ENCODE measurements around the gene HOMER2.

Gene HOMER2

DNA sequence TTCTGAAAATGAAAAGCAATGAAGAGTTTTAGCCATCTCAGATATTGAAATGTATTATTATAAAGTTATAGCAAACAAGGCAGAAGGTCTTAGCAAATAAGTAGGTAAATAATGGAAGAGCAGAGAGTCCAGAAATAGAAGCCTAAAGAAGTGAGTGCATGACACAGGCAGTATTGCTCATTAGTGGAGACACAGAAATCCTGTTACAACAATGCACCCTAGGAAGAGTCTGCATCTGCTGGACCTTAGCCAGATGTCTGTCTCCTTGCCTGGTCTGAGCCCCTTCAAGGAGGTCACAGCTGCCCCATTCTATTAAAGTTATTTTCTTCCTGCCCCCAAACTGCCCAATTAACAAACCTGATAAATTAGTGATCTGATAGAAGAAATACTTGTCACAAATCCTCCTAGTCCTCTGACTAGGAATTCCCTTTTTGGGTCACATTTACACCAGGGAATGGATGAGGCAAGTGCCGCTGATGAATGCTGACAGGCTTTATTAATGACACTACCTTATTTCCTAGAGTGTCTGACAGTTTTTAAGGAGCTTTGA, 51.9 kb downstream of the HOMER2 start:
- Histone ChIP-seq H3K9me3 (ENCODE audit: control insufficient read depth, insufficient read depth, low read length) (no peaks in the 10 kb centered on the region), H3K36me3 (ENCODE audit: control insufficient read depth, low read length) (no peaks in the 10 kb centered on the region), H3F3A (ENCODE audit: control insufficient read depth, insufficient read depth) (no peaks in the 10 kb centered on the region), H3K79me2 (ENCODE audit: control insufficient read depth, low read length) (no peaks in the 10 kb centered on the region), H3K27ac (ENCODE audit: low read depth, low read length) (no peak overlapping the region), H3K4me3 (ENCODE audit: low read length) (no peak overlapping the region), H3K27me3 (ENCODE audit: control insufficient read depth, low read length) (peaks cover 6% of the 10 kb centered on the region; the same call in 1 of the 2 replicates), H3K9me2 (replicated peaks; ENCODE audit: control insufficient read depth, low read length) (no peaks in the 10 kb centered on the region), H4K20me1 (ENCODE audit: control insufficient read depth, insufficient read depth, low read depth, low read length) (no peaks in the 10 kb centered on the region), H3K4me2 (ENCODE audit: low read length) (no peak overlapping the region), H3K4me1 (ENCODE audit: control insufficient read depth, low read length) (no peaks in the 10 kb centered on the region)
- TF ChIP-seq CTCF (IDR thresholded peaks at IDR 0.05; ENCODE audit: low read depth, low read length, poor library complexity, severe bottlenecking) (no peak), EZH2phosphoT487 (IDR thresholded peaks at IDR 0.05; ENCODE audit: borderline replicate concordance, low read length) (no peak)

DNA sequence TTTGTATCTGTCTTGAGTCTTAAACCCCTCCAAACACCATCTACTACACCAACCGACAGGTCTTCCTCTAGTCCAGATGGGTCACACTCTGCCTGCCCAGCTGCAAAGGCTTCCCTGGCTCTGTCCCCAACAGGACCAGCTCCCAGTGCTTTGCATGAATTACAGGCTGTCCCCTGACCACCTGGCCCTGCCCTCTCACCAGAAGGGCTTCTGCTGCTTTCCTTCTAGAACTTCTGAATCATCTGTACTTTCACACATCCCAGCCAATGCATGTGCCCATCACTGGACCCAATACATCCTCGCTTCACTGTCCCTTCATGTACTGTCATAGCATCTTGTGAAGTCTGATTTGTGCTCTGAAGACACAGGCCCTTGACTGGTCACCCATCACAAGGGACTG, 53.6 kb downstream of the HOMER2 start:
- Histone ChIP-seq H3K27me3 (ENCODE audit: control insufficient read depth, low read length) (peaks cover 6% of the 10 kb centered on the region; the same call in 1 of the 2 replicates), H3K9me2 (replicated peaks; ENCODE audit: control insufficient read depth, low read length) (no peaks in the 10 kb centered on the region), H4K20me1 (ENCODE audit: control insufficient read depth, insufficient read depth, low read depth, low read length) (no peaks in the 10 kb centered on the region), H3K4me2 (ENCODE audit: low read length) (no peak overlapping the region), H3K4me3 (ENCODE audit: low read length) (no peak overlapping the region), H3K27ac (ENCODE audit: low read depth, low read length) (no peak overlapping the region), H3K79me2 (ENCODE audit: control insufficient read depth, low read length) (no peaks in the 10 kb centered on the region), H3F3A (ENCODE audit: control insufficient read depth, insufficient read depth) (no peaks in the 10 kb centered on the region), H3K36me3 (ENCODE audit: control insufficient read depth, low read length) (no peaks in the 10 kb centered on the region), H3K4me1 (ENCODE audit: control insufficient read depth, low read length) (no peaks in the 10 kb centered on the region), H3K9me3 (ENCODE audit: control insufficient read depth, insufficient read depth, low read length) (no peaks in the 10 kb centered on the region)
- TF ChIP-seq CTCF (IDR thresholded peaks at IDR 0.05; ENCODE audit: low read depth, low read length, poor library complexity, severe bottlenecking) (no peak), EZH2phosphoT487 (IDR thresholded peaks at IDR 0.05; ENCODE audit: borderline replicate concordance, low read length) (no peak)

DNA sequence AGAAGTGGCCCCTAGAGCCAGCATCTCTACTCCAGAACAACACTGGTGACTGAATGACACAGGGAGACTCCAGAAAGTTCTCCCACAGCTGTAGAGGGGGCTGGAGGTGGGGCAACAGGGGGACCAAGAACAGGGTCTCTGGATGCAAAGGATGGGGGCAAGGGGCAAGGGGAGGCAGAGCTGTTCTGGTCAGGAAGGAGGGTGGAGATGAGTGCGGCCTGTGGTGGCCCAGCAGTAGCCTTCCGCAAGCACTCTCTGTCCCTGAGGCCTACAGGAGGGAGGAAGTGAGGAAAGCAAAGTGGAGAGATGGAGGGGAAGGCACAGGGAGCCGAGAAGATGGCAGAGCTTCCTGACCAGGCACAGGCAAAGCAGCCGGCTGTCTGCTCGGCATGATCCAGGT, 56.5 kb downstream of the HOMER2 start:
- Histone ChIP-seq H3K4me1 (ENCODE audit: control insufficient read depth, low read length) (no peaks in the 10 kb centered on the region), H3K4me2 (ENCODE audit: low read length) (no peak overlapping the region), H3K27me3 (ENCODE audit: control insufficient read depth, low read length) (peaks cover 4% of the 10 kb centered on the region; the same call in 1 of the 2 replicates), H3K36me3 (ENCODE audit: control insufficient read depth, low read length) (no peaks in the 10 kb centered on the region), H3K4me3 (ENCODE audit: low read length) (no peak overlapping the region), H3F3A (ENCODE audit: control insufficient read depth, insufficient read depth) (no peaks in the 10 kb centered on the region), H3K9me2 (replicated peaks; ENCODE audit: control insufficient read depth, low read length) (no peaks in the 10 kb centered on the region), H4K20me1 (ENCODE audit: control insufficient read depth, insufficient read depth, low read depth, low read length) (no peaks in the 10 kb centered on the region), H3K27ac (ENCODE audit: low read depth, low read length) (no peak overlapping the region), H3K9me3 (ENCODE audit: control insufficient read depth, insufficient read depth, low read length) (no peaks in the 10 kb centered on the region), H3K79me2 (ENCODE audit: control insufficient read depth, low read length) (no peaks in the 10 kb centered on the region)
- TF ChIP-seq EZH2phosphoT487 (IDR thresholded peaks at IDR 0.05; ENCODE audit: borderline replicate concordance, low read length) (no peak), CTCF (IDR thresholded peaks at IDR 0.05; ENCODE audit: low read depth, low read length, poor library complexity, severe bottlenecking) (no peak)
